B cell (primary cell): ENCODE measurements around the gene CAPZB. TPM values are rescaled to one million over a fixed set of nuclear protein-coding genes. Genes with fewer than 3 reads are reported as not detected.

Experiments
- ATAC-seq: fragments of 200-7000 bp; cut with Tn5 transposase; one replicate; pipeline ENCODE4 v1.10.0; 2021; ENCODE audit warnings: low read depth, mild to moderate bottlenecking, moderate number of reproducible peaks, moderate library complexity
- CTCF ChIA-PET: fragments of 350-600 bp; sonication (Branson Sonifier 250); formaldehyde crosslinking; loops from one replicate; lab custom pipeline; 2021; ENCODE audit warnings: antibody characterized with exemption, inconsistent platforms; lab: Charles Lee
- POLR2A ChIA-PET: fragments of 350-600 bp; sonication (Branson Sonifier 250); formaldehyde crosslinking; loops from one replicate; lab custom pipeline; 2021; ENCODE audit warnings: antibody characterized with exemption; lab: Charles Lee
- DNase-seq: peaks from one replicate; pipeline ENCODE4 v3.0.0; 2013
- H2AFZ ChIP-seq: 2 replicates; pipeline ENCODE4 v1.6.1; 2012; ENCODE audit warnings: mild to moderate bottlenecking, low read depth, low read length; ENCODE audit not compliant: insufficient read depth, poor library complexity, severe bottlenecking
- H3K27ac ChIP-seq, 2 donors: 1 replicate in 1 of 2; 2 replicates in 1 of 2; pipeline ENCODE4 v1.5.1; 2012 to 2013; ENCODE audit warnings: low read length in 2 of 2, mild to moderate bottlenecking in 2 of 2, moderate library complexity in 1 of 2
- H3K27me3 ChIP-seq, 4 experiments: fragments of 200-600 bp in 1 of 4; sonication (generic) in 1 of 4; replicated peaks in 1 of 4; 1 replicate in 2 of 4; 2 replicates in 2 of 4; pipeline versions ENCODE4 v1.6.1 to v1.7.0; 2013 to 2016; ENCODE audit warnings: low read length in 3 of 4, mild to moderate bottlenecking in 2 of 4, mixed read lengths in 1 of 4, moderate library complexity in 1 of 4; ENCODE audit not compliant: insufficient read depth in 4 of 4, control insufficient read depth in 3 of 4; ENCODE audit errors: control extremely low read depth in 1 of 4
- H3K36me3 ChIP-seq, 2 experiments: replicated peaks in 1 of 2; 1 replicate in 1 of 2; 2 replicates in 1 of 2; pipeline versions ENCODE4 v1.6.1 to v1.7.1; 2013; ENCODE audit warnings: low read length in 1 of 2; ENCODE audit not compliant: insufficient read depth in 2 of 2, control insufficient read depth in 1 of 2; ENCODE audit errors: control extremely low read depth in 1 of 2, extremely low read depth in 1 of 2
- H3K4me1 ChIP-seq, 2 donors: fragments of 200-600 bp in 1 of 2; sonication (generic) in 1 of 2; 1 replicate in 1 of 2; 2 replicates in 1 of 2; pipeline versions ENCODE4 v1.5.1 to v1.6.1; 2013 to 2017; ENCODE audit warnings: low read length in 2 of 2; ENCODE audit not compliant: control insufficient read depth in 2 of 2, insufficient read depth in 2 of 2
- H3K4me2 ChIP-seq: replicated peaks from 2 replicates; pipeline ENCODE3; 2012; ENCODE audit warnings: mild to moderate bottlenecking, low read depth, low read length; ENCODE audit not compliant: poor library complexity, severe bottlenecking
- H3K4me3 ChIP-seq, 5 experiments: fragments of 200-600 bp in 1 of 5; sonication (generic) in 1 of 5; 1 replicate in 3 of 5; 2 replicates in 2 of 5; pipeline versions ENCODE4 v1.5.1 to v1.7.0; 2011 to 2016; ENCODE audit warnings: low read length in 4 of 5, mild to moderate bottlenecking in 4 of 5, low read depth in 2 of 5, control low read depth in 1 of 5, moderate library complexity in 1 of 5; ENCODE audit not compliant: insufficient read depth in 1 of 5; ENCODE audit errors: control extremely low read depth in 1 of 5, extremely low read depth in 1 of 5
- H3K79me2 ChIP-seq: fragments of 200-600 bp; sonication (generic); one replicate; pipeline ENCODE4 v1.6.0; 2016; ENCODE audit warnings: low read length; ENCODE audit not compliant: control insufficient read depth, insufficient read depth
- H3K9ac ChIP-seq: fragments of 200-600 bp; sonication (generic); 2 replicates; pipeline ENCODE4 v1.6.1; 2017; ENCODE audit warnings: mild to moderate bottlenecking, low read length, moderate library complexity
- H3K9me3 ChIP-seq, 3 donors: one replicate each; pipeline versions ENCODE4 v1.6.1 to v1.7.1; 2013; ENCODE audit warnings: low read length in 2 of 3; ENCODE audit not compliant: control insufficient read depth in 2 of 3, insufficient read depth in 1 of 3; ENCODE audit errors: control extremely low read depth in 1 of 3
- H4K20me1 ChIP-seq: 2 replicates; pipeline ENCODE4 v1.6.0; 2012; ENCODE audit warnings: mild to moderate bottlenecking, low read length; ENCODE audit not compliant: insufficient read depth, control insufficient read depth, poor library complexity, severe bottlenecking
- H3K27ac Mint-ChIP-seq: one replicate; pipeline ENCODE4 v1.8.0; 2021; ENCODE audit warnings: mixed read lengths
- H3K27me3 Mint-ChIP-seq: one replicate; pipeline ENCODE4 v1.8.0; 2021; ENCODE audit warnings: mixed read lengths
- H3K4me1 Mint-ChIP-seq: one replicate; pipeline ENCODE4 v1.8.0; 2021; ENCODE audit warnings: mixed read lengths
- H3K4me3 Mint-ChIP-seq: one replicate; pipeline ENCODE4 v1.8.0; 2021; ENCODE audit warnings: mixed read lengths
- H3K9me3 Mint-ChIP-seq: one replicate; pipeline ENCODE4 v1.8.0; 2022; ENCODE audit warnings: mixed read lengths; ENCODE audit not compliant: insufficient read depth
- EZH2 ChIP-seq: IDR thresholded peaks from 2 replicates; pipeline ENCODE4 v1.6.1; 2012; ENCODE audit warnings: borderline replicate concordance, low read depth, mild to moderate bottlenecking, moderate library complexity, low read length; ENCODE audit not compliant: insufficient read depth, poor library complexity, severe bottlenecking
- WGBS: methylation state at CpG from one replicate; pipeline ENCODE4 v1.1.5; 2013; ENCODE audit warnings: missing lambda C conversion rate; ENCODE audit not compliant: insufficient coverage; 5-methylcytosine and 5-hydroxymethylcytosine counted together
- intact Hi-C: fragments of 100-400 bp; cut with micrococcal nuclease; formaldehyde crosslinking; loops from one replicate; pipeline ENCODE4 v1.10.0; 2022
- polyA plus RNA-seq: library from polyadenylated mRNA; depleted of rRNA; stranded (reverse); fragments of >200 nt; gene quantifications from 2 replicates; pipeline ENCODE4 v1.2.3, GENCODE V29; 2012
- total RNA-seq, 2 donors: library from RNA; stranded (reverse); fragments of 120-200 nt in 1 of 2; gene quantifications; 1 replicate in 1 of 2; 2 replicates in 1 of 2; pipeline versions ENCODE4 v1.2.3 to v1.2.4, GENCODE V29; 2013 to 2022
- TF ChIP-seq, protein P1 (sequence below): fragments of 200-600 bp; IDR thresholded peaks from one replicate; pipeline ENCODE4 v1.8.0; 2022; ENCODE audit warnings: antibody characterized with exemption, mild to moderate bottlenecking

The CAPZB gene
- total and polyA plus RNA-seq, 2 donors (not counting 1 experiment from before 2014, with no cell fraction given) = 126 to 193 TPM

- intact Hi-C loops = no loop called here
- ChIA-PET POLR2A (no interaction called here), CTCF (no interaction called here)
- no peak for TF ChIP-seq EZH2
- TF ChIP-seq, protein P1, sequence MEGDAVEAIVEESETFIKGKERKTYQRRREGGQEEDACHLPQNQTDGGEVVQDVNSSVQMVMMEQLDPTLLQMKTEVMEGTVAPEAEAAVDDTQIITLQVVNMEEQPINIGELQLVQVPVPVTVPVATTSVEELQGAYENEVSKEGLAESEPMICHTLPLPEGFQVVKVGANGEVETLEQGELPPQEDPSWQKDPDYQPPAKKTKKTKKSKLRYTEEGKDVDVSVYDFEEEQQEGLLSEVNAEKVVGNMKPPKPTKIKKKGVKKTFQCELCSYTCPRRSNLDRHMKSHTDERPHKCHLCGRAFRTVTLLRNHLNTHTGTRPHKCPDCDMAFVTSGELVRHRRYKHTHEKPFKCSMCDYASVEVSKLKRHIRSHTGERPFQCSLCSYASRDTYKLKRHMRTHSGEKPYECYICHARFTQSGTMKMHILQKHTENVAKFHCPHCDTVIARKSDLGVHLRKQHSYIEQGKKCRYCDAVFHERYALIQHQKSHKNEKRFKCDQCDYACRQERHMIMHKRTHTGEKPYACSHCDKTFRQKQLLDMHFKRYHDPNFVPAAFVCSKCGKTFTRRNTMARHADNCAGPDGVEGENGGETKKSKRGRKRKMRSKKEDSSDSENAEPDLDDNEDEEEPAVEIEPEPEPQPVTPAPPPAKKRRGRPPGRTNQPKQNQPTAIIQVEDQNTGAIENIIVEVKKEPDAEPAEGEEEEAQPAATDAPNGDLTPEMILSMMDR = no peak
- Histone ChIP-seq H3K27ac (no peak overlapping the region), H3K4me3 (no peak overlapping the region), H2AFZ (no peak overlapping the region), H3K4me2 (no peak overlapping the region), H3K9me3 (no peaks in the 10 kb centered on the region), H3K27me3 (no peaks in the 10 kb centered on the region), H3K4me1 (no peaks in the 10 kb centered on the region), H3K9ac (no peak overlapping the region), H4K20me1 (peaks cover 82% of the 10 kb centered on the region), H3K79me2 (peaks cover 53% of the 10 kb centered on the region), H3K36me3 (peaks cover 0 to 26% of the 10 kb centered on the region in 2 experiments)
- WGBS = no CpG with 5 or more reads among the region's 8 CpGs
- Mint-ChIP-seq H3K4me1 (peaks cover 12% of the 10 kb centered on the region), H3K9me3 (no peaks in the 10 kb centered on the region), H3K27me3 (no peaks in the 10 kb centered on the region), H3K27ac (no peak overlapping the region), H3K4me3 (no peak overlapping the region)
- ATAC-seq (no peak), DNase-seq (no peak)
These were observed 123.7 kb downstream of the CAPZB start for GRCh38 chr1:19361611-19362147.

- H3K27ac Mint-ChIP-seq = no peak overlapping the region
- Histone ChIP-seq H3K4me3 (no peak overlapping the region), H3K36me3 (peaks cover 0 to 31% of the 10 kb centered on the region in 2 experiments), H3K4me2 (no peak overlapping the region), H3K27ac (no peak overlapping the region), H3K27me3 (no peaks in the 10 kb centered on the region), H3K4me1 (no peaks in the 10 kb centered on the region), H4K20me1 (peaks cover 77% of the 10 kb centered on the region), H3K79me2 (peaks cover 50% of the 10 kb centered on the region), H3K9ac (no peak overlapping the region), H2AFZ (no peak overlapping the region), H3K9me3 (no peaks in the 10 kb centered on the region)
- DNase-seq (no peak), ATAC-seq (no peak)
- ChIA-PET CTCF (no interaction called here), POLR2A (no interaction called here)
- intact Hi-C loops = no loop called here
- H3K27me3 Mint-ChIP-seq = no peaks in the 10 kb centered on the region
- H3K4me1 Mint-ChIP-seq = peaks cover 12% of the 10 kb centered on the region
- no peaks in the 10 kb centered on the region for H3K9me3 Mint-ChIP-seq
- no peak overlapping the region for H3K4me3 Mint-ChIP-seq
- TF ChIP-seq, protein P1 = no peak
- no peak for TF ChIP-seq EZH2
- 85% methylated on average over 13 of the region's 18 CpGs for WGBS
These were observed 124.3 kb downstream of the CAPZB start for GRCh38 chr1:19360843-19361610.
